ENCODE measurements around the gene PLCXD1. TPM values are rescaled to one million over a fixed set of nuclear protein-coding genes. Genes with fewer than 3 reads are reported as not detected.

Gene PLCXD1
- total and polyA plus RNA-seq, 9 of the 15 experiments (the other 6 are each of a cell fraction or from before 2014, with no cell fraction given) = 6.0 to 60.2 (median 39.5) TPM

DNA sequence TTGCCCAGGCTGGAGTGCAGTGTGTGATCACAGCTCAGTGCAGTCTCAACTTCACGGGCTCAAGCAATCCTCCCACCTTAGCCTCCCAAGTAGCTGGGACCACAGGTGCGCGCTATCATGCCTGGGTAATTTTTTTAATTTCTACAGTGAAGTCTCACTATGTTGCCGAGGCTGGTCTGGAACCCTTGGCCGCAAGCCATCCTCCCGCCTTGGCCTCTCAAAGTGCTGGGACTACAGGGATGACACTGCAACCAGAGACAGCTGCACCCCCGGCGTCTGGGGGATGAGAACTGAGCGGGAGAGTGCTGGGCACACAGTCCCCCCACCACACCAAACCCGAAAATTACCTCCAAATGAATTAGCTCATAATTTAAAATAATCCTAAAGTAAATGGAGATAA lies 70.6 kb downstream of the PLCXD1 start (continued):
- TF ChIP-seq TOE1 (IDR thresholded peaks at IDR 0.05; ENCODE audit: borderline replicate concordance) (no peak), TOE1 (CRISPR knock-in tag; IDR thresholded peaks at IDR 0.05; ENCODE audit: borderline replicate concordance, low read depth) (no peak)
- TF ChIP-seq, protein P1, sequence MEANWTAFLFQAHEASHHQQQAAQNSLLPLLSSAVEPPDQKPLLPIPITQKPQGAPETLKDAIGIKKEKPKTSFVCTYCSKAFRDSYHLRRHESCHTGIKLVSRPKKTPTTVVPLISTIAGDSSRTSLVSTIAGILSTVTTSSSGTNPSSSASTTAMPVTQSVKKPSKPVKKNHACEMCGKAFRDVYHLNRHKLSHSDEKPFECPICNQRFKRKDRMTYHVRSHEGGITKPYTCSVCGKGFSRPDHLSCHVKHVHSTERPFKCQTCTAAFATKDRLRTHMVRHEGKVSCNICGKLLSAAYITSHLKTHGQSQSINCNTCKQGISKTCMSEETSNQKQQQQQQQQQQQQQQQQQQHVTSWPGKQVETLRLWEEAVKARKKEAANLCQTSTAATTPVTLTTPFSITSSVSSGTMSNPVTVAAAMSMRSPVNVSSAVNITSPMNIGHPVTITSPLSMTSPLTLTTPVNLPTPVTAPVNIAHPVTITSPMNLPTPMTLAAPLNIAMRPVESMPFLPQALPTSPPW (CRISPR knock-in tag; IDR thresholded peaks at IDR 0.05) = no peak

DNA sequence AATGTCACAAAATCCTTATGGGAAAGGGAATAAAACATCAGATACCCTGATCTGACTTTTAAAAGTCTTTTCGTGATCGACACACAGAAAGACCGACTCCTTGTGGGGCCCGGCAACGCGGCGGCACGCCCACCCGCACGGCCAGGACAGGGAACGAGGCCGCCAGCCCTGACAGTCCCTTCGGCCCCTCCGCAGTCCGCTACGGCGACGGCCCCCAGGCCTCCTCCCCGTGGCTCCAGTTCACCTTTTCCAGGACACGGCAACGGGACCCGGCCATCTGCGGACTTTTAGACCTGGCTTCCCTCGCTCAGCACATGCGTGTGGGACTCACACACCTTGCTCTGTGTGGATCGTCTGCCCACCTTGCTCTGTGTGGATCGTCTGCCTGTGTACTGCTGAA lies 71.0 kb downstream of the PLCXD1 start:
- H3K4me3 ChIP-seq = no peak overlapping the region
- intact Hi-C loops (cut with micrococcal nuclease) = no loop called here
- whole genome bisulfite sequencing (ENCODE audit: insufficient coverage, low coverage, missing lambda C conversion rate) = 94% methylated on average over 15 of the region's 27 CpGs

More for the DNA sequence above, 71.0 kb downstream of the PLCXD1 start:
- Histone ChIP-seq H3K4me2 (ENCODE audit: insufficient read depth, low read length) (no peak overlapping the region), H3K79me2 (ENCODE audit: control insufficient read depth, insufficient read depth, low read length) (no peaks in the 10 kb centered on the region), H2AFZ (ENCODE audit: low read depth, low read length) (no peak overlapping the region), H3K27ac (ENCODE audit: extremely low read depth, low read depth, low read length) (no peak overlapping the region), H4K20me1 (replicated peaks; ENCODE audit: control insufficient read depth, insufficient read depth, low read length) (no peaks in the 10 kb centered on the region), H3K9me1 (ENCODE audit: control insufficient read depth, insufficient read depth, low read length) (no peaks in the 10 kb centered on the region), H3K4me1 (replicated peaks in 1 of 2; ENCODE audit: control insufficient read depth in 2 of 2, insufficient read depth in 2 of 2, low read length in 2 of 2) (0 out of 5 replicates have a peak, but pooled peaks cover 0 to 4% of the 10 kb centered on the region in 2 experiments), H3K27me3 (ENCODE audit: control insufficient read depth in 2 of 2, insufficient read depth in 2 of 2, low read length in 2 of 2) (no peaks in the 10 kb centered on the region), H3K9ac (ENCODE audit: insufficient read depth in 1 of 2, low read depth in 2 of 2, low read length in 2 of 2) (no peak overlapping the region), H3K36me3 (ENCODE audit: control insufficient read depth, insufficient read depth, low read length) (no peaks in the 10 kb centered on the region), H3K9me3 (replicated peaks; ENCODE audit: control insufficient read depth, insufficient read depth, low read depth, low read length) (no peaks in the 10 kb centered on the region)
- POLR2A ChIA-PET = no interaction called here
- FAIRE-seq = no peak
- no peak for DNase-seq (ENCODE audit: extremely low read depth in 1 of 4, low spot score in 3 of 4)
- no peak for TF ChIP-seq FOXK1 (CRISPR knock-in tag; IDR thresholded peaks at IDR 0.05; ENCODE audit: borderline replicate concordance)
- TF ChIP-seq ATF7 (IDR thresholded peaks at IDR 0.05) = no peak
- no peak for TF ChIP-seq ZNF668 (CRISPR knock-in tag; IDR thresholded peaks at IDR 0.05)
- no peak for TF ChIP-seq TGIF2 (CRISPR knock-in tag; IDR thresholded peaks at IDR 0.05)
- TF ChIP-seq NFIC (IDR thresholded peaks at IDR 0.05) = no peak
- TF ChIP-seq ARID2 (IDR thresholded peaks at IDR 0.05) = no peak
- no peak for TF ChIP-seq SIRT6 (IDR thresholded peaks at IDR 0.05; ENCODE audit: low read depth, low read length)
- no peak for TF ChIP-seq TCF3 (CRISPR knock-in tag; IDR thresholded peaks at IDR 0.05)
- TF ChIP-seq TAF7 (tag; IDR thresholded peaks at IDR 0.05) = no peak
- TF ChIP-seq TCF7 (IDR thresholded peaks at IDR 0.05; ENCODE audit: borderline replicate concordance) = no peak
- no peak for TF ChIP-seq CTBP1 (IDR thresholded peaks at IDR 0.05; ENCODE audit: borderline replicate concordance)
- no peak for TF ChIP-seq HDAC8 (tag; IDR thresholded peaks at IDR 0.05)
- TF ChIP-seq GATAD2B (IDR thresholded peaks at IDR 0.05; ENCODE audit: borderline replicate concordance) = no peak
- TF ChIP-seq ZNF224 (CRISPR knock-in tag; IDR thresholded peaks at IDR 0.05) = no peak
- TF ChIP-seq ZSCAN32 (CRISPR knock-in tag; IDR thresholded peaks at IDR 0.05) = no peak
- no peak for ATAC-seq
- in situ Hi-C loops (cut with MboI) = no loop called here
- CTCF ChIA-PET (ENCODE audit: low intra/inter-chr PET ratio) = no interaction called here
- no TSS peak for BruUV-seq (replicated peaks)
